ENCODE measurements around the gene CHCHD10. TPM values are rescaled to one million over a fixed set of nuclear protein-coding genes. Genes with fewer than 3 reads are reported as not detected.

The CHCHD10 gene
- total and polyA plus RNA-seq, 2 of the 8 experiments (the other 6 are each of a cell fraction or from before 2014, with no cell fraction given) = 58.3 to 94.5 TPM

DNA sequence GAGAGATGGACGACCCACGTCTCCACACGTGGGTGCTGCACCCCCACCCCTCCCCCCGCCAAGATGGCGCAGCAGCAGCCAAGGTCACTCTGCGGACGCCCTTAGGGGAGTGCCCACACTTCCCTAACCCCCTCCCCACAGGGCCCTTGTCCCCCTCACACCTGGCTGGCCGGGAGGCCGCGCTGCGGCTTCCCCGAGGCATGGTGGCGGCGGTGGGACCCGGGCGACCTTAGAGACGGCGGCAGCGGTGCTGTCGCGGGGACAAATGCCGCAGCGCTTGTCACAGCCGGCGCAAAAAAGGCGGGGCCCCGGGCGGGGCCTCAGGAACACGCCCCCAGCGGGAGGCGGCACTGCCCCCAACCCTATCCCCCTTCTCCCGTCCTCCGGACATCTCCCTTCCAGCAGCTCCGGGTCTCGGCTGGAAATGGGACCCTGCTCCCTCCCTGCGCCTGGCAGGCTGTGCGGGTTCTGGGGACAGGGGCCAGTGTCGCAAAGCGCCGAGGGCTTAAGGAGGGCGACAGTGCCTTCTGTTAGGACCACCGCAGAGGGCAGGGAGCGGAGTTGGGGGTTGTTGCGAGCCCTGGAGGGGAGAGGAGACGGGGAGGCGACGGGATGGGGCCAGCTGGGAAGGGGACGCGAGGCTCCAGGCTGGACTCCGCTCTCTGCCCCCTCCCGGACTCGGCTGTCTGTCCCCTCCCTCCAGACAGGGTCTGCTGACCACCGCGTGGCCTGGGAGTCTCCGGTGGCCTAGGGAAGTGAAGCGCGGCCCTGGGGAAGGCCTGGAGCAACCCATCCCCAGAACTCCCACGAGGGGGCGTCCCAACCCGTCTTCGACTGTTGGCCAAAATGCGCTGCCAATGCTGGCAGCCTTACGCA lies at the start of gene CHCHD10 (continued):
- TF ChIP-seq, protein P1, sequence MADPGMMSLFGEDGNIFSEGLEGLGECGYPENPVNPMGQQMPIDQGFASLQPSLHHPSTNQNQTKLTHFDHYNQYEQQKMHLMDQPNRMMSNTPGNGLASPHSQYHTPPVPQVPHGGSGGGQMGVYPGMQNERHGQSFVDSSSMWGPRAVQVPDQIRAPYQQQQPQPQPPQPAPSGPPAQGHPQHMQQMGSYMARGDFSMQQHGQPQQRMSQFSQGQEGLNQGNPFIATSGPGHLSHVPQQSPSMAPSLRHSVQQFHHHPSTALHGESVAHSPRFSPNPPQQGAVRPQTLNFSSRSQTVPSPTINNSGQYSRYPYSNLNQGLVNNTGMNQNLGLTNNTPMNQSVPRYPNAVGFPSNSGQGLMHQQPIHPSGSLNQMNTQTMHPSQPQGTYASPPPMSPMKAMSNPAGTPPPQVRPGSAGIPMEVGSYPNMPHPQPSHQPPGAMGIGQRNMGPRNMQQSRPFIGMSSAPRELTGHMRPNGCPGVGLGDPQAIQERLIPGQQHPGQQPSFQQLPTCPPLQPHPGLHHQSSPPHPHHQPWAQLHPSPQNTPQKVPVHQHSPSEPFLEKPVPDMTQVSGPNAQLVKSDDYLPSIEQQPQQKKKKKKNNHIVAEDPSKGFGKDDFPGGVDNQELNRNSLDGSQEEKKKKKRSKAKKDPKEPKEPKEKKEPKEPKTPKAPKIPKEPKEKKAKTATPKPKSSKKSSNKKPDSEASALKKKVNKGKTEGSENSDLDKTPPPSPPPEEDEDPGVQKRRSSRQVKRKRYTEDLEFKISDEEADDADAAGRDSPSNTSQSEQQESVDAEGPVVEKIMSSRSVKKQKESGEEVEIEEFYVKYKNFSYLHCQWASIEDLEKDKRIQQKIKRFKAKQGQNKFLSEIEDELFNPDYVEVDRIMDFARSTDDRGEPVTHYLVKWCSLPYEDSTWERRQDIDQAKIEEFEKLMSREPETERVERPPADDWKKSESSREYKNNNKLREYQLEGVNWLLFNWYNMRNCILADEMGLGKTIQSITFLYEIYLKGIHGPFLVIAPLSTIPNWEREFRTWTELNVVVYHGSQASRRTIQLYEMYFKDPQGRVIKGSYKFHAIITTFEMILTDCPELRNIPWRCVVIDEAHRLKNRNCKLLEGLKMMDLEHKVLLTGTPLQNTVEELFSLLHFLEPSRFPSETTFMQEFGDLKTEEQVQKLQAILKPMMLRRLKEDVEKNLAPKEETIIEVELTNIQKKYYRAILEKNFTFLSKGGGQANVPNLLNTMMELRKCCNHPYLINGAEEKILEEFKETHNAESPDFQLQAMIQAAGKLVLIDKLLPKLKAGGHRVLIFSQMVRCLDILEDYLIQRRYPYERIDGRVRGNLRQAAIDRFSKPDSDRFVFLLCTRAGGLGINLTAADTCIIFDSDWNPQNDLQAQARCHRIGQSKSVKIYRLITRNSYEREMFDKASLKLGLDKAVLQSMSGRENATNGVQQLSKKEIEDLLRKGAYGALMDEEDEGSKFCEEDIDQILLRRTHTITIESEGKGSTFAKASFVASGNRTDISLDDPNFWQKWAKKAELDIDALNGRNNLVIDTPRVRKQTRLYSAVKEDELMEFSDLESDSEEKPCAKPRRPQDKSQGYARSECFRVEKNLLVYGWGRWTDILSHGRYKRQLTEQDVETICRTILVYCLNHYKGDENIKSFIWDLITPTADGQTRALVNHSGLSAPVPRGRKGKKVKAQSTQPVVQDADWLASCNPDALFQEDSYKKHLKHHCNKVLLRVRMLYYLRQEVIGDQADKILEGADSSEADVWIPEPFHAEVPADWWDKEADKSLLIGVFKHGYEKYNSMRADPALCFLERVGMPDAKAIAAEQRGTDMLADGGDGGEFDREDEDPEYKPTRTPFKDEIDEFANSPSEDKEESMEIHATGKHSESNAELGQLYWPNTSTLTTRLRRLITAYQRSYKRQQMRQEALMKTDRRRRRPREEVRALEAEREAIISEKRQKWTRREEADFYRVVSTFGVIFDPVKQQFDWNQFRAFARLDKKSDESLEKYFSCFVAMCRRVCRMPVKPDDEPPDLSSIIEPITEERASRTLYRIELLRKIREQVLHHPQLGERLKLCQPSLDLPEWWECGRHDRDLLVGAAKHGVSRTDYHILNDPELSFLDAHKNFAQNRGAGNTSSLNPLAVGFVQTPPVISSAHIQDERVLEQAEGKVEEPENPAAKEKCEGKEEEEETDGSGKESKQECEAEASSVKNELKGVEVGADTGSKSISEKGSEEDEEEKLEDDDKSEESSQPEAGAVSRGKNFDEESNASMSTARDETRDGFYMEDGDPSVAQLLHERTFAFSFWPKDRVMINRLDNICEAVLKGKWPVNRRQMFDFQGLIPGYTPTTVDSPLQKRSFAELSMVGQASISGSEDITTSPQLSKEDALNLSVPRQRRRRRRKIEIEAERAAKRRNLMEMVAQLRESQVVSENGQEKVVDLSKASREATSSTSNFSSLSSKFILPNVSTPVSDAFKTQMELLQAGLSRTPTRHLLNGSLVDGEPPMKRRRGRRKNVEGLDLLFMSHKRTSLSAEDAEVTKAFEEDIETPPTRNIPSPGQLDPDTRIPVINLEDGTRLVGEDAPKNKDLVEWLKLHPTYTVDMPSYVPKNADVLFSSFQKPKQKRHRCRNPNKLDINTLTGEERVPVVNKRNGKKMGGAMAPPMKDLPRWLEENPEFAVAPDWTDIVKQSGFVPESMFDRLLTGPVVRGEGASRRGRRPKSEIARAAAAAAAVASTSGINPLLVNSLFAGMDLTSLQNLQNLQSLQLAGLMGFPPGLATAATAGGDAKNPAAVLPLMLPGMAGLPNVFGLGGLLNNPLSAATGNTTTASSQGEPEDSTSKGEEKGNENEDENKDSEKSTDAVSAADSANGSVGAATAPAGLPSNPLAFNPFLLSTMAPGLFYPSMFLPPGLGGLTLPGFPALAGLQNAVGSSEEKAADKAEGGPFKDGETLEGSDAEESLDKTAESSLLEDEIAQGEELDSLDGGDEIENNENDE (IDR thresholded peaks at IDR 0.05; ENCODE audit: insufficient replicate concordance, low read length) = no peak
- TF ChIP-seq SP4 (IDR thresholded peaks at IDR 0.05; ENCODE audit: low read length) (no peak), KDM1A (IDR thresholded peaks at IDR 0.05; ENCODE audit: borderline replicate concordance, low read length) (no peak), TEAD4 (IDR thresholded peaks at IDR 0.05; ENCODE audit: low read depth, low read length) (no peak), HDAC2 (IDR thresholded peaks at IDR 0.05; ENCODE audit: borderline replicate concordance in 1 of 2, low read depth in 2 of 2, low read length in 2 of 2) (peak in 1 of 2 experiments; percentile 69; a peak in 1 of 4 replicates), POLR2AphosphoS5 (IDR thresholded peaks at IDR 0.05; ENCODE audit: low read depth, low read length) (no peak)
- TF ChIP-seq, protein P2, sequence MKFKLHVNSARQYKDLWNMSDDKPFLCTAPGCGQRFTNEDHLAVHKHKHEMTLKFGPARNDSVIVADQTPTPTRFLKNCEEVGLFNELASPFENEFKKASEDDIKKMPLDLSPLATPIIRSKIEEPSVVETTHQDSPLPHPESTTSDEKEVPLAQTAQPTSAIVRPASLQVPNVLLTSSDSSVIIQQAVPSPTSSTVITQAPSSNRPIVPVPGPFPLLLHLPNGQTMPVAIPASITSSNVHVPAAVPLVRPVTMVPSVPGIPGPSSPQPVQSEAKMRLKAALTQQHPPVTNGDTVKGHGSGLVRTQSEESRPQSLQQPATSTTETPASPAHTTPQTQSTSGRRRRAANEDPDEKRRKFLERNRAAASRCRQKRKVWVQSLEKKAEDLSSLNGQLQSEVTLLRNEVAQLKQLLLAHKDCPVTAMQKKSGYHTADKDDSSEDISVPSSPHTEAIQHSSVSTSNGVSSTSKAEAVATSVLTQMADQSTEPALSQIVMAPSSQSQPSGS (IDR thresholded peaks at IDR 0.05; ENCODE audit: low read length) = no peak
